Cardiac muscle cell (in vitro differentiated cells and primary cell): Measurements from ENCODE around the gene ARMC6. TPM values are rescaled to one million over a fixed set of nuclear protein-coding genes. Genes with fewer than 3 reads are reported as not detected.

Experiments
- DNase-seq, 2 donors: peaks; one replicate each; pipeline versions ENCODE4 v3.0.0 to v3.0.0-alpha.2; 2010 to 2017; ENCODE audit warnings: low read depth in 1 of 2, low spot score in 1 of 2
- H3K27ac ChIP-seq: fragments of 200-600 bp; sonication (generic); 2 replicates; pipeline ENCODE4 v1.5.1; 2016
- H3K27me3 ChIP-seq: fragments of 200-600 bp; sonication (generic); 2 replicates; pipeline ENCODE4 v1.6.0; 2016; ENCODE audit warnings: control low read depth
- H3K36me3 ChIP-seq: fragments of 200-600 bp; sonication (generic); 2 replicates; pipeline ENCODE4 v1.5.1; 2016; ENCODE audit warnings: control low read depth
- H3K4me1 ChIP-seq: fragments of 200-600 bp; sonication (generic); 2 replicates; pipeline ENCODE4 v1.8.1; 2017; ENCODE audit warnings: low read depth, mild to moderate bottlenecking, mixed run types
- H3K4me3 ChIP-seq: fragments of 200-600 bp; sonication (generic); 2 replicates; pipeline ENCODE4 v1.5.1; 2016; ENCODE audit warnings: mild to moderate bottlenecking
- H3K9me3 ChIP-seq: fragments of 200-600 bp; sonication (generic); 2 replicates; pipeline ENCODE4 v1.5.1; 2017; ENCODE audit warnings: low read depth, mild to moderate bottlenecking, control low read depth
- CTCF ChIP-seq: IDR thresholded peaks from 2 replicates; pipeline ENCODE4 v1.5.1; 2012; ENCODE audit warnings: low read depth, mild to moderate bottlenecking, low read length
- polyA plus RNA-seq: library from polyadenylated mRNA; unstranded; fragments of >200 nt; fragmentation: Nextera tagmentation; extraction: Ambion mirVana; gene quantifications from 2 replicates; pipeline ENCODE4 v1.2.1, GENCODE V29; 2016
- total RNA-seq: library from RNA; depleted of rRNA; stranded (reverse); fragments of >200 nt; gene quantifications from 2 replicates; pipeline ENCODE4 v1.2.3, GENCODE V29; 2016

Gene ARMC6
- total and polyA plus RNA-seq, 2 experiments from 2014 or later, result 31.0 to 34.6 TPM

- peaks cover 21% of the 10 kb centered on the region for H3K36me3 ChIP-seq
- H3K4me1 ChIP-seq, result peaks cover 3% of the 10 kb centered on the region
- H3K4me3 ChIP-seq, result peak overlapping the region; percentile 69
- peak overlapping the region; percentile 96 for H3K27ac ChIP-seq
- no peaks in the 10 kb centered on the region for H3K9me3 ChIP-seq
- TF ChIP-seq CTCF, result no peak
- DNase-seq, result no peak
- no peaks in the 10 kb centered on the region for H3K27me3 ChIP-seq
These were observed 1.5 kb upstream of the ARMC6 start for GRCh38 chr19:19031891-19032290.

GRCh38 chr19:19032420-19033175 lies 805 bp upstream of the ARMC6 start:
- peaks cover 3% of the 10 kb centered on the region for H3K4me1 ChIP-seq
- H3K36me3 ChIP-seq, result peaks cover 18% of the 10 kb centered on the region
- peak overlapping the region; percentile 69 for H3K4me3 ChIP-seq
- peak overlapping the region; percentile 96 for H3K27ac ChIP-seq
- peak; percentile 95 to 96 for DNase-seq
- TF ChIP-seq CTCF, result no peak
- no peaks in the 10 kb centered on the region for H3K27me3 ChIP-seq
- no peaks in the 10 kb centered on the region for H3K9me3 ChIP-seq

GRCh38 chr19:19033176-19033425 lies 302 bp upstream of the ARMC6 start:
- H3K36me3 ChIP-seq, result peaks cover 17% of the 10 kb centered on the region
- peak overlapping the region; percentile 96 for H3K27ac ChIP-seq
- H3K4me3 ChIP-seq, result peak overlapping the region; percentile 69
- no peak for TF ChIP-seq CTCF
- H3K4me1 ChIP-seq, result peaks cover 3% of the 10 kb centered on the region
- DNase-seq, result no peak
- no peaks in the 10 kb centered on the region for H3K27me3 ChIP-seq
- H3K9me3 ChIP-seq, result no peaks in the 10 kb centered on the region

GRCh38 chr19:19034204-19034624 lies 811 bp downstream of the ARMC6 start:
- no peak for TF ChIP-seq CTCF
- H3K9me3 ChIP-seq, result no peaks in the 10 kb centered on the region
- peak; percentile 70 to 71 for DNase-seq
- H3K27ac ChIP-seq, result peak overlapping the region; percentile 96
- H3K27me3 ChIP-seq, result no peaks in the 10 kb centered on the region
- peak overlapping the region; percentile 69 for H3K4me3 ChIP-seq
- H3K36me3 ChIP-seq, result peaks cover 7% of the 10 kb centered on the region
- peaks cover 3% of the 10 kb centered on the region for H3K4me1 ChIP-seq

- H3K27me3 ChIP-seq, result no peaks in the 10 kb centered on the region
- no peak overlapping the region for H3K27ac ChIP-seq
- no peaks in the 10 kb centered on the region for H3K9me3 ChIP-seq
- peaks cover 3% of the 10 kb centered on the region for H3K36me3 ChIP-seq
- no peak for DNase-seq
- TF ChIP-seq CTCF, result no peak
- H3K4me1 ChIP-seq, result no peaks in the 10 kb centered on the region
- no peak overlapping the region for H3K4me3 ChIP-seq
These were observed 6.5 kb downstream of the ARMC6 start for GRCh38 chr19:19039901-19040300.
